ENCODE results near the gene EMC6. TPM values are rescaled to one million over a fixed set of nuclear protein-coding genes. Genes with fewer than 3 reads are reported as not detected.

EMC6 gene
- total RNA-seq, 1 experiment from 2014 or later = 56.5 TPM

GRCh38 chr17:3656353-3656752 lies 12.3 kb upstream of the EMC6 start:
- intact Hi-C loops (cut with micrococcal nuclease) = no loop called here
- CTCF ChIA-PET = interaction anchor here (0.7 kb wide), 1 partner anchor 9 kb away, joined by 7 read pairs; no protein-coding TSS in a partner anchor
- POLR2A ChIA-PET (ENCODE audit: unreplicated experiment) = no interaction called here

GRCh38 chr17:3656755-3657587 lies 11.6 kb upstream of the EMC6 start:
- H3K4me1 ChIP-seq (ENCODE audit: insufficient read depth, low read length) = peaks cover 9% of the 10 kb centered on the region
- H2AFZ ChIP-seq (ENCODE audit: low read length) = no peak overlapping the region
- TF ChIP-seq CTCF (conservative IDR thresholded peaks at IDR 0.05; ENCODE audit: low read depth, low read length) (no peak), EZH2phosphoT487 (IDR thresholded peaks at IDR 0.05; ENCODE audit: borderline replicate concordance, low read length) (no peak), EZH2 (IDR thresholded peaks at IDR 0.05; ENCODE audit: low read length, unreplicated experiment) (no peak)

More at GRCh38 chr17:3656353-3656752, 12.3 kb upstream of the EMC6 start:
- ATAC-seq (no peak), DNase-seq (no peak)
- no peaks in the 10 kb centered on the region for H3K9me3 ChIP-seq (ENCODE audit: low read length)
- H3K27ac ChIP-seq (ENCODE audit: low read length) = no peak overlapping the region
- no peak overlapping the region for H2AFZ ChIP-seq (ENCODE audit: low read length)
- H3K9ac ChIP-seq (ENCODE audit: low read length) = no peak overlapping the region
- H3K4me2 ChIP-seq (ENCODE audit: low read length) = no peak overlapping the region
- no TSS peak for BruUV-seq (replicated peaks)
- H3K79me2 ChIP-seq (ENCODE audit: low read length) = no peaks in the 10 kb centered on the region
- peaks cover 9% of the 10 kb centered on the region for H3K4me1 ChIP-seq (ENCODE audit: insufficient read depth, low read length)
- TF ChIP-seq CTCF (conservative IDR thresholded peaks at IDR 0.05; ENCODE audit: low read depth, low read length) (no peak), EZH2phosphoT487 (IDR thresholded peaks at IDR 0.05; ENCODE audit: borderline replicate concordance, low read length) (no peak), EZH2 (IDR thresholded peaks at IDR 0.05; ENCODE audit: low read length, unreplicated experiment) (no peak)
- H3K36me3 ChIP-seq (ENCODE audit: low read depth, low read length) = no peaks in the 10 kb centered on the region
- H3K27me3 ChIP-seq (ENCODE audit: low read length) = no peaks in the 10 kb centered on the region
- H3K9me2 ChIP-seq (replicated peaks; ENCODE audit: low read length) = no peaks in the 10 kb centered on the region
- H3F3A ChIP-seq (ENCODE audit: low read length, unreplicated experiment) = no peaks in the 10 kb centered on the region
- H3K4me3 ChIP-seq (ENCODE audit: low read length) = no peak overlapping the region
- H4K20me1 ChIP-seq (ENCODE audit: low read length) = no peaks in the 10 kb centered on the region

GRCh38 chr17:3657588-3657869 lies 11.1 kb upstream of the EMC6 start:
- Histone ChIP-seq H3K9ac (ENCODE audit: low read length) (no peak overlapping the region), H3F3A (ENCODE audit: low read length, unreplicated experiment) (no peaks in the 10 kb centered on the region), H3K4me1 (ENCODE audit: insufficient read depth, low read length) (peaks cover 9% of the 10 kb centered on the region), H2AFZ (ENCODE audit: low read length) (no peak overlapping the region), H3K79me2 (ENCODE audit: low read length) (no peaks in the 10 kb centered on the region), H4K20me1 (ENCODE audit: low read length) (no peaks in the 10 kb centered on the region), H3K27ac (ENCODE audit: low read length) (no peak overlapping the region), H3K4me2 (ENCODE audit: low read length) (no peak overlapping the region), H3K4me3 (ENCODE audit: low read length) (no peak overlapping the region), H3K9me3 (ENCODE audit: low read length) (no peaks in the 10 kb centered on the region), H3K27me3 (ENCODE audit: low read length) (no peaks in the 10 kb centered on the region), H3K36me3 (ENCODE audit: low read depth, low read length) (no peaks in the 10 kb centered on the region), H3K9me2 (replicated peaks; ENCODE audit: low read length) (no peaks in the 10 kb centered on the region)
- ChIA-PET POLR2A (ENCODE audit: unreplicated experiment) (no interaction called here), CTCF (no interaction called here)
- no peak for ATAC-seq
- TF ChIP-seq EZH2phosphoT487 (IDR thresholded peaks at IDR 0.05; ENCODE audit: borderline replicate concordance, low read length) = no peak
- no peak for TF ChIP-seq CTCF (conservative IDR thresholded peaks at IDR 0.05; ENCODE audit: low read depth, low read length)
- TF ChIP-seq EZH2 (IDR thresholded peaks at IDR 0.05; ENCODE audit: low read length, unreplicated experiment) = no peak
- no peak for DNase-seq
- intact Hi-C loops (cut with micrococcal nuclease) = no loop called here
- BruUV-seq (replicated peaks) = no TSS peak

More at GRCh38 chr17:3656755-3657587, 11.6 kb upstream of the EMC6 start:
- H4K20me1 ChIP-seq (ENCODE audit: low read length) = no peaks in the 10 kb centered on the region
- H3K27ac ChIP-seq (ENCODE audit: low read length) = no peak overlapping the region
- ChIA-PET CTCF (interaction anchor here (0.7 kb wide), 1 partner anchor 9 kb away, joined by 7 read pairs; no protein-coding TSS in a partner anchor), POLR2A (ENCODE audit: unreplicated experiment) (no interaction called here)
- H3K9me3 ChIP-seq (ENCODE audit: low read length) = no peaks in the 10 kb centered on the region
- no TSS peak for BruUV-seq (replicated peaks)
- no peaks in the 10 kb centered on the region for H3K9me2 ChIP-seq (replicated peaks; ENCODE audit: low read length)
- intact Hi-C loops (cut with micrococcal nuclease) = no loop called here
- no peaks in the 10 kb centered on the region for H3K27me3 ChIP-seq (ENCODE audit: low read length)
- no peaks in the 10 kb centered on the region for H3K79me2 ChIP-seq (ENCODE audit: low read length)
- H3F3A ChIP-seq (ENCODE audit: low read length, unreplicated experiment) = no peaks in the 10 kb centered on the region
- ATAC-seq (no peak), DNase-seq (no peak)
- no peak overlapping the region for H3K4me3 ChIP-seq (ENCODE audit: low read length)
- no peak overlapping the region for H3K9ac ChIP-seq (ENCODE audit: low read length)
- no peaks in the 10 kb centered on the region for H3K36me3 ChIP-seq (ENCODE audit: low read depth, low read length)
- H3K4me2 ChIP-seq (ENCODE audit: low read length) = no peak overlapping the region
